ENCODE data around the gene PLSCR4.
"Not testable (repeated sequence)": the region's sequence is repeated elsewhere in the genome, so short reads cannot be mapped to it uniquely, and the experiment has no call there.

PLSCR4 gene

GRCh38 chr3:146246526-146246925 is 4.4 kb downstream of the PLSCR4 start:
- no peak for FAIRE-seq

DNA sequence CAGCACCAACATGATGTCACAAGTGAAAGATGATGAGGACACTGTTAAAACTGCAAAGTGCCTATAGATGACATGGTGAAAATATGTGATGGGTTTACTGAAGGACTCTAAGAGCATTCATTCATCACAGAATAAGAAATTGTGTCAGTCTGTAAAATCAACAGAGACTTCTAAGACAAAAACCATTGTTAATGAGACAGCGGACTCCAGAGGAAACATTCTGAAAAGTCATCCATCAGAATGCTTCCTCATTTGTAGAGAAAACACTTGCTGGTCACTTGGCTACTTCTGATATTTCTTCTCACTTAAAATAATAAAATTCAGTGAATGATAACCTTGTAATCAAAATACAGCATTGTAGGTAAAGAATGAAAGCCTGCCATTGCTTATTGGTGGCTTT is 7.3 kb downstream of the PLSCR4 start:
- no peak for FAIRE-seq

- FAIRE-seq = no peak
Measured at GRCh38 chr3:146241523-146242240, 9.2 kb downstream of the PLSCR4 start.

GRCh38 chr3:146233487-146233886 is 17.4 kb downstream of the PLSCR4 start:
- no peak for FAIRE-seq

DNA sequence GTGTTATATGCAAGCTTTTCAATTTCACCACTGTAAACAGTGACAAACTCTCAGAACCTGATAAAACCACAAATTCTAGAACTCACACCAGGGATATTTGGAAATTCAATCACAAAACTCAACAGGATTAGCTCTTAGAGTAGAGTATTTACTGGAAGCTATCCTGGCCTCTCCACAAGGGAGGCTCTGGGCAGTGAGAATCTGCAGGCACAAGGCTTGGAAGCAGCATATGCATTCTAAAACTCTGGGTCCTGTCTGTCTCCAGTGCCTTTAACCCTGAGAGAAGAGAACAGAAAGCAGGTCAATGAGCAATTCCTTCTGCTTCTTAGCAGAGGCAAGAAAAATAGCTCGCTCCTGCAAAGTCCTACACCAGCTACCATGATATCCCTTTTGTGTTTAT is 23.4 kb downstream of the PLSCR4 start:
- FAIRE-seq = no peak

GRCh38 chr3:146226881-146227280 is 24.0 kb downstream of the PLSCR4 start:
- FAIRE-seq = no peak

DNA sequence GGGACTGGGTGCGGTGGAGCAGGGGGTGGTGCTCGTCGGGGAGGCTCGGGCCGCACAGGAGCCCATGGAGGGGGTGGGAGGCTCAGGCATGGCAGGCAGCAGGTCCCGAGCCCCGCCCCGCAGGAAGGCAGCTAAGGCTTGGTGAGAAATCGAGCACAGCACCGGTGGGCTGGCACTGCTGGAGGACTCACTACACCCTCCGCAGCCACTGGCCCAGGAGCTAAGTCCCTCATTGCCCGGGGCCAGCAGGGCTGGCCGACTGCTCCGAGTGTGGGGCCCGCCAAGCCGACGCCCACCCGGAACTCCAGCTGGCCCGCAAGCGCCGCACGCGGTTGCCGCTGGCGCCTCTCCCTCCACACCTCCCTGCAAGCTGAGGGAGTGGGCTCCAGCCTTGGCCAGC is 25.4 kb downstream of the PLSCR4 start:
- FAIRE-seq = not testable (repeated sequence)

DNA sequence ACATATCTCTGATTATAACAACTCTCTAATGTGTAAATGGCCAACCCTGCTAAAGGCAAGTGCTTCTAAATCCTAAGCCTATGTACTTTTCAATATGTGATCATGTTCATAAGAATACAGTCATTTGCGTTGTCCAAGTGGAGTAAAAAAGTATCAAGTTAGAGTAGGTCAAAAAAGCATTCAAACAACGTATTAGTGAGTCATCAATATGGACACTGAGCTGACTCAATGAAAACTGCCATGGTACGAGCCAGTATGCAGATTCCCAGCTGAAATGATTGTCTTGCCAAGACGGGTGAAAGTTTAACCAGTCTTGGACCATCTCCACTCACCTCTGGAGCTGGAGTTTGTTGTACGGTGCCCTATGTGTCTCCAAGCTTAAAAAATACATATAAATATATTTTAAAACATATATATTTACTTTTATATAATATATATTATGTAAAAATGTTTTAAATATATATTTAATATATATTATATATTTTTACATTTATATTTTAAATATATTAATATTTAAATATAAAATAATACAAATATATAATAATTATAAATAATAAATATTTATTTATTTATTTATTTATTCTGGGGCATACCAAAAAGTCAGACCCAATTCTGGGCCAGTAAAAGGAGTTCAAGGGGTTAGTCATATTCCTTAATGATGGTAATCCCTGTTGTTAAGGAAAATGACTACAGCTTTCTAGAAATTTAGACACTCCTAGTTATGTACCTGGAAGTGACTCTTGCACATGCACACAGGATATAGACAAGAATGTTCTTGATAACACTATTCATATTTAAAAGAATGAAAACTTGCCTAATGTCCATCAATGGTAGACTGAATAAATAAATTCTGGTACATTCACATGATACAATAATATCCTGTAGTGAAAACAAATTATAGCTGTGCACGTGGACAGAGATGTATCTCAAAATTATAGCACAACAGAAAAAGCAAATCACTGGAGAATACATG is 27.2 kb downstream of the PLSCR4 start:
- peak; percentile 84 for FAIRE-seq

DNA sequence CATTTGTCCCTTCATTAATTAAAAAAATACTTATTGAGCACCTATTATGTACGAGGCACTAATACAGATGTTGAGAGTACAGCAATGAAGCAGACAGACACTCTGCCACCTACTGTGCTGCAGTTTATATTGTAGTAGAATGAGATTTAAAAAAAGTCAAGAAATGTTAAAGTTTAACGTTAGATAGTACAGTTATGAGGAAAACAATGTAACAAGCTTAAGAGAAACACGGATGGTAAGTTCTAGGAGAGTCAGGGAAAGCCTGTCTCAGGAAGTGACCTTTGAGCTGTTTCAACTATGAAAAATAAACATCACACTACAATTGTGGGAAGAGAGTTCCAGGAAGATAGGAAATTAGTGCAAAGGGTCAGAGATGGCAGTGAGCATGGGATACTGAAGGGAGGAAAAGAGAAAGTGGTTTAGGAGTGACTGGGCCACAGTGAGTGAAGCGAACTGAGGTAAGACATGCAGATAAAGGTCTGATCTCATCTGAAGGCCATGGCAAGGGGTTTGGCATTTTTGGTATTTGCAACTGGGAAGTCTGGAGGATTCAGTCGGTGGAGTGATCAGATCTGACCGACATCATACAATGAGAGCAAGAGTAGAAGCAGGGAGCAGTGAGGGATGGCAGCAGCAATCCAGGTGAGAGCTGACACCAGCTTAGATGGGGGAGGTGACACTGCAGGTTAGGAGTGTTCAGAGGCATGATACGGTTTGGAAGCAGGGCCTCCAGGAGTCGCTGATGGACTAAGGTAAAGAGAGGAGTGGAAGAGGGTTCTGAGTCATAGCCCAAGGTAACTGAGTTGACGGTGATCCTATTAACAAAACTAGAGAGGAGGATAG is 28.5 kb downstream of the PLSCR4 start:
- FAIRE-seq = no peak

GRCh38 chr3:146221276-146221675 is 29.6 kb downstream of the PLSCR4 start:
- no peak for FAIRE-seq

- FAIRE-seq = peak; percentile 89
Measured at GRCh38 chr3:146218880-146219866, 31.7 kb downstream of the PLSCR4 start.

- FAIRE-seq = no peak
Measured at GRCh38 chr3:146217324-146217723, 33.6 kb downstream of the PLSCR4 start.

DNA sequence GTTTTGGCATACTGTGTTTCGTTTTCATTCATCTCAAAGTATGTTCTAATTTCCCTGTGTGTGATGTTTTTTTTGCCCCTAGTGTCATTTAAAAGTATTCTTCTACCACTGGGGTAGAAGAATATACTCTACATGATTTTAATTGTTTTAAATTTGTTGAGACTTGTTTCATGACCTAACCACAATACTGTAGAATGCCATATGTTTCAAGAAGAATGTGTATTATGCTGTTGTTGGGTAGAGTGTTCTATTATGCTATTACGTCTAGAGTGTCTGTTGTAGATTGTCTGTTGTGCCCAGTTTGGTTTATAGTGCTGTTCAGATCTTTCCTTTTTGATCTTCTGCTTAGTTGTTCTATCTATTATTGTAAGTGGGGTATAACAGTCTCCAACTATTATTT is 36.4 kb downstream of the PLSCR4 start:
- FAIRE-seq = no peak

GRCh38 chr3:146209371-146209770 is 41.5 kb downstream of the PLSCR4 start:
- no peak for FAIRE-seq

- no peak for FAIRE-seq
Measured at GRCh38 chr3:146203776-146204175, 47.1 kb downstream of the PLSCR4 start.

- FAIRE-seq = no peak
Measured at GRCh38 chr3:146200461-146201220, 50.3 kb downstream of the PLSCR4 start.

- FAIRE-seq = no peak
Measured at GRCh38 chr3:146199762-146200161, 51.1 kb downstream of the PLSCR4 start.

- FAIRE-seq = no peak
Measured at GRCh38 chr3:146196789-146197188, 54.1 kb downstream of the PLSCR4 start.

GRCh38 chr3:146195605-146196004 is 55.3 kb downstream of the PLSCR4 start:
- no peak for FAIRE-seq

GRCh38 chr3:146195030-146195429 is 55.9 kb downstream of the PLSCR4 start:
- no peak for FAIRE-seq

- no peak for FAIRE-seq
Measured at GRCh38 chr3:146191051-146191450, 59.9 kb downstream of the PLSCR4 start.

Data from TTC549 (cell line).